Liver (tissue), 9 donors: ENCODE results near the gene PRPF6. TPM values are rescaled to one million over a fixed set of nuclear protein-coding genes. Genes with fewer than 3 reads are reported as not detected.

Experiments used
- DNase-seq: peaks from one replicate; pipeline ENCODE4 v3.0.0-alpha.2; 2017; ENCODE audit warnings: low spot score
- H3K27ac ChIP-seq, 2 donors: one replicate each; pipeline ENCODE4 v1.7.0; 2013; ENCODE audit warnings: inconsistent platforms in 2 of 2, low read length in 2 of 2, control low read depth in 1 of 2, low read depth in 1 of 2, mild to moderate bottlenecking in 1 of 2
- H3K27me3 ChIP-seq, 4 donors: one replicate each; pipeline versions ENCODE4 v1.6.1 to v1.7.0; 2013; ENCODE audit warnings: low read length in 3 of 4, inconsistent platforms in 1 of 4, mild to moderate bottlenecking in 1 of 4, moderate library complexity in 1 of 4; ENCODE audit not compliant: control insufficient read depth in 4 of 4, insufficient read depth in 4 of 4
- H3K36me3 ChIP-seq, 4 donors: one replicate each; pipeline versions ENCODE4 v1.6.1 to v1.7.0; 2013; ENCODE audit warnings: low read length in 3 of 4, mild to moderate bottlenecking in 3 of 4, low read depth in 1 of 4, moderate library complexity in 1 of 4; ENCODE audit not compliant: control insufficient read depth in 4 of 4, insufficient read depth in 3 of 4
- H3K4me1 ChIP-seq, 4 donors: one replicate each; pipeline versions ENCODE4 v1.6.1 to v1.7.0; 2013; ENCODE audit warnings: low read length in 3 of 4, mild to moderate bottlenecking in 3 of 4, moderate library complexity in 1 of 4; ENCODE audit not compliant: control insufficient read depth in 4 of 4, insufficient read depth in 4 of 4
- H3K4me3 ChIP-seq, 3 donors: one replicate each; pipeline versions ENCODE4 v1.6.1 to v1.7.0; 2013; ENCODE audit warnings: low read length in 3 of 3, control low read depth in 1 of 3, low read depth in 1 of 3, mild to moderate bottlenecking in 1 of 3
- H3K9ac ChIP-seq, 2 donors: one replicate each; pipeline ENCODE4 v1.7.0; 2013; ENCODE audit warnings: low read length in 2 of 2, mild to moderate bottlenecking in 2 of 2, moderate library complexity in 2 of 2, control low read depth in 1 of 2, low read depth in 1 of 2
- H3K9me3 ChIP-seq, 4 donors: one replicate each; pipeline versions ENCODE4 v1.6.1 to v1.7.0; 2013; ENCODE audit warnings: low read length in 3 of 4; ENCODE audit not compliant: control insufficient read depth in 4 of 4
- ATF3 ChIP-seq: IDR thresholded peaks from 2 replicates; pipeline ENCODE4 v1.6.1; 2016; ENCODE audit warnings: antibody characterized with exemption
- CTCF ChIP-seq: fragments of 150-350 bp; IDR thresholded peaks from 2 replicates; pipeline ENCODE4 v1.5.1; 2017; ENCODE audit warnings: improper control_type of control experiment, low read depth, low read length; ENCODE audit not compliant: missing input control
- EGR1 ChIP-seq, 2 donors: IDR thresholded peaks; 2 replicates each; pipeline ENCODE4 v1.6.1; 2016 to 2018; ENCODE audit warnings: antibody characterized with exemption in 2 of 2, low read depth in 2 of 2
- FOXA1 ChIP-seq: IDR thresholded peaks from 2 replicates; pipeline ENCODE4 v1.6.1; 2016; ENCODE audit warnings: antibody characterized with exemption
- FOXA2 ChIP-seq: IDR thresholded peaks from 2 replicates; pipeline ENCODE4 v1.6.1; 2016; ENCODE audit warnings: antibody characterized with exemption
- HNF4A ChIP-seq, 2 donors: conservative IDR thresholded peaks; 2 replicates each; pipeline ENCODE4 v1.6.1; 2016; ENCODE audit warnings: antibody characterized with exemption in 2 of 2, mild to moderate bottlenecking in 2 of 2
- JUND ChIP-seq, 2 donors: IDR thresholded peaks; 2 replicates each; pipeline ENCODE4 v1.6.1; 2016; ENCODE audit warnings: antibody characterized with exemption in 2 of 2
- MAX ChIP-seq: IDR thresholded peaks from 2 replicates; pipeline ENCODE4 v1.6.1; 2016; ENCODE audit warnings: antibody characterized with exemption
- RAD21 ChIP-seq, 2 donors: IDR thresholded peaks; 2 replicates each; pipeline ENCODE4 v1.6.1; 2016; ENCODE audit warnings: antibody characterized with exemption in 2 of 2, mild to moderate bottlenecking in 2 of 2
- REST ChIP-seq: IDR thresholded peaks from 2 replicates; pipeline ENCODE4 v1.6.1; 2016; ENCODE audit warnings: antibody characterized with exemption, mild to moderate bottlenecking
- RXRA ChIP-seq, 2 donors: IDR thresholded peaks; 2 replicates each; pipeline ENCODE4 v1.6.1; 2017 to 2018; ENCODE audit warnings: antibody characterized with exemption in 2 of 2, mild to moderate bottlenecking in 1 of 2
- SP1 ChIP-seq: IDR thresholded peaks from 2 replicates; pipeline ENCODE4 v1.6.1; 2018; ENCODE audit warnings: antibody characterized with exemption, mild to moderate bottlenecking
- TAF1 ChIP-seq: conservative IDR thresholded peaks from 2 replicates; pipeline ENCODE4 v1.6.1; 2016; ENCODE audit warnings: antibody characterized with exemption, mild to moderate bottlenecking
- YY1 ChIP-seq: IDR thresholded peaks from 2 replicates; pipeline ENCODE4 v1.6.1; 2016; ENCODE audit warnings: antibody characterized with exemption, mild to moderate bottlenecking
- ZBTB33 ChIP-seq: IDR thresholded peaks from 2 replicates; pipeline ENCODE4 v1.6.1; 2016; ENCODE audit warnings: antibody characterized with exemption
- WGBS: extraction: QIAGEN DNeasy Blood & Tissue Kit; methylation state at CpG from one replicate; pipeline ENCODE4 v1.1.7; 2013; 5-methylcytosine and 5-hydroxymethylcytosine counted together
- polyA plus RNA-seq, 2 donors: library from polyadenylated mRNA; stranded (reverse) in 1 of 2; unstranded in 1 of 2; fragments of 200-250 nt in 1 of 2; fragments of >200 nt in 1 of 2; fragmentation: Nextera tagmentation in 1 of 2; extraction: Ambion mirVana in 1 of 2; gene quantifications; one replicate each; pipeline versions ENCODE4 v1.2.1 to v1.2.3, GENCODE V29; 2013 to 2015
- total RNA-seq, 2 donors: library from RNA; depleted of rRNA; stranded (reverse); fragments of >200 nt; gene quantifications; one replicate each; pipeline ENCODE4 v1.2.3, GENCODE V29; 2014
- donor health status: healthy.
- donor health status: healthy.
- donor health status: healthy.
- donor health status: healthy.
- donor health status: healthy.

The PRPF6 gene
- total and polyA plus RNA-seq, 4 donors, result 16.3 to 24.9 (median 23.1) TPM

- H3K9ac ChIP-seq, result peak within 1 kb of the TSS; percentile 1 to 25
- TF ChIP-seq SP1, result no peak
- no peaks in the 10 kb centered on the region for H3K27me3 ChIP-seq
- H3K4me3 ChIP-seq, result peak within 1 kb of the TSS; percentile 45 to 66 (median 61)
- WGBS, result 1% methylated on average over 73 of the region's 73 CpGs
- H3K36me3 ChIP-seq, result no peaks in the 10 kb centered on the region
- H3K27ac ChIP-seq, result peak within 1 kb of the TSS; percentile 50 to 74
- H3K4me1 ChIP-seq, result peaks cover 14 to 35% (median 19%) of the 10 kb centered on the region in 4 donors
- H3K9me3 ChIP-seq, result no peaks in the 10 kb centered on the region
- peak; percentile 55 for DNase-seq
Measured at GRCh38 chr20:64079273-64080012, 98.5 kb downstream of the PRPF6 start, which contains the start of gene RGS19. Gene RGS19, minus strand, starts transcription at chr20:64079518. Its CDS starts 2,632 bp downstream, at chr20:64076886.

GRCh38 chr20:64080013-64080812, 99.3 kb downstream of the PRPF6 start, which contains the start of gene OPRL1:
Gene OPRL1, plus strand, starts transcription at chr20:64080082. Its CDS starts 12,639 bp downstream, at chr20:64092721.
- Histone ChIP-seq H3K27me3 (peaks cover 0 to 6% (median 0%) of the 10 kb centered on the region in 4 donors), H3K4me1 (peaks cover 14 to 35% (median 19%) of the 10 kb centered on the region in 4 donors)

GRCh38 chr20:64080813-64081623, 100.1 kb downstream of the PRPF6 start:
- Histone ChIP-seq H3K27ac (no peak overlapping the region), H3K4me3 (peak overlapping the region in 1 of 3 donors; percentile 61), H3K27me3 (peaks cover 0 to 6% (median 0%) of the 10 kb centered on the region in 4 donors), H3K36me3 (no peaks in the 10 kb centered on the region), H3K9me3 (no peaks in the 10 kb centered on the region), H3K9ac (no peak overlapping the region), H3K4me1 (peaks cover 14 to 35% (median 19%) of the 10 kb centered on the region in 4 donors)
- DNase-seq, result no peak
- 78% methylated on average over 17 of the region's 17 CpGs for WGBS
- TF ChIP-seq YY1 (no peak), ZBTB33 (no peak), MAX (no peak), SP1 (no peak), RAD21 (IDR thresholded peaks at IDR 0.05) (no peak), TAF1 (no peak), FOXA2 (no peak), HNF4A (conservative IDR thresholded peaks at IDR 0.05) (no peak), CTCF (no peak), ATF3 (no peak), EGR1 (IDR thresholded peaks at IDR 0.05; ENCODE audit: low read depth in 2 of 2) (no peak), RXRA (IDR thresholded peaks at IDR 0.05) (no peak), FOXA1 (no peak), JUND (IDR thresholded peaks at IDR 0.05) (no peak), REST (no peak)

More at GRCh38 chr20:64080013-64080812, 99.3 kb downstream of the PRPF6 start, which contains the start of gene OPRL1:
- DNase-seq, result no peak
- Histone ChIP-seq H3K27ac (peak within 1 kb of the TSS; percentile 50 to 74), H3K9ac (peak within 1 kb of the TSS; percentile 1 to 25), H3K36me3 (no peaks in the 10 kb centered on the region), H3K4me3 (peak within 1 kb of the TSS; percentile 45 to 66 (median 61)), H3K9me3 (no peaks in the 10 kb centered on the region)
- WGBS, result 18% methylated on average over 62 of the region's 62 CpGs
- no peak for TF ChIP-seq FOXA2
